ENCODE results near the gene NDRG4. TPM values are rescaled to one million over a fixed set of nuclear protein-coding genes. Genes with fewer than 3 reads are reported as not detected.

Gene NDRG4
- total and polyA plus RNA-seq, 2 experiments from 2014 or later: 8.6 to 8.7 TPM

GRCh38 chr16:58509256-58510096 is 9.5 kb downstream of the NDRG4 start:
- H3K4me3 ChIP-seq: no peak overlapping the region
- H3K27ac ChIP-seq: no peak overlapping the region
- H4K20me1 ChIP-seq (ENCODE audit: insufficient read depth, poor library complexity, severe bottlenecking): no peaks in the 10 kb centered on the region
- H3K4me1 ChIP-seq (ENCODE audit: insufficient read depth): peaks cover 8% of the 10 kb centered on the region
- DNase-seq (ENCODE audit: low spot score): no peak
- no peaks in the 10 kb centered on the region for H3K27me3 ChIP-seq
- TF ChIP-seq CTCF (IDR thresholded peaks at IDR 0.05; ENCODE audit: poor library complexity) (no peak), EZH2phosphoT487 (IDR thresholded peaks at IDR 0.05; ENCODE audit: low read depth, severe bottlenecking, unreplicated experiment) (no peak), EZH2 (IDR thresholded peaks at IDR 0.05; ENCODE audit: borderline replicate concordance) (no peak)
- no peaks in the 10 kb centered on the region for H3K9me3 ChIP-seq (ENCODE audit: low read depth)
- no peaks in the 10 kb centered on the region for H3K79me2 ChIP-seq
- no peaks in the 10 kb centered on the region for H3K9me2 ChIP-seq (replicated peaks; ENCODE audit: insufficient read depth)
- no peak overlapping the region for H2AFZ ChIP-seq
- H3K36me3 ChIP-seq (replicated peaks; ENCODE audit: insufficient read depth, low read depth): no peaks in the 10 kb centered on the region
- no peak overlapping the region for H3K4me2 ChIP-seq
- 94% methylated on average over 9 of the region's 9 CpGs for WGBS (ENCODE audit: low lambda C conversion rate, missing lambda C conversion rate)

- no peaks in the 10 kb centered on the region for H3K9me2 ChIP-seq (replicated peaks; ENCODE audit: insufficient read depth)
- H3K4me3 ChIP-seq: no peak overlapping the region
- H3K27ac ChIP-seq: no peak overlapping the region
- H3K9me3 ChIP-seq (ENCODE audit: low read depth): no peaks in the 10 kb centered on the region
- DNase-seq (ENCODE audit: low spot score): no peak
- no peaks in the 10 kb centered on the region for H4K20me1 ChIP-seq (ENCODE audit: insufficient read depth, poor library complexity, severe bottlenecking)
- H3K4me1 ChIP-seq (ENCODE audit: insufficient read depth): peaks cover 13% of the 10 kb centered on the region
- no peak overlapping the region for H2AFZ ChIP-seq
- no peak overlapping the region for H3K4me2 ChIP-seq
- TF ChIP-seq CTCF (IDR thresholded peaks at IDR 0.05; ENCODE audit: poor library complexity) (no peak), EZH2phosphoT487 (IDR thresholded peaks at IDR 0.05; ENCODE audit: low read depth, severe bottlenecking, unreplicated experiment) (no peak), EZH2 (IDR thresholded peaks at IDR 0.05; ENCODE audit: borderline replicate concordance) (no peak)
- WGBS (ENCODE audit: low lambda C conversion rate, missing lambda C conversion rate): 94% methylated on average over 15 of the region's 18 CpGs
- no peaks in the 10 kb centered on the region for H3K36me3 ChIP-seq (replicated peaks; ENCODE audit: insufficient read depth, low read depth)
- no peaks in the 10 kb centered on the region for H3K27me3 ChIP-seq
- H3K79me2 ChIP-seq: peaks cover 2% of the 10 kb centered on the region
Measured at GRCh38 chr16:58510097-58510775, 10.3 kb downstream of the NDRG4 start.

GRCh38 chr16:58510776-58511628 is 11.1 kb downstream of the NDRG4 start:
- H3K4me1 ChIP-seq (ENCODE audit: insufficient read depth): peaks cover 13% of the 10 kb centered on the region
- no peaks in the 10 kb centered on the region for H4K20me1 ChIP-seq (ENCODE audit: insufficient read depth, poor library complexity, severe bottlenecking)
- no peaks in the 10 kb centered on the region for H3K9me3 ChIP-seq (ENCODE audit: low read depth)
- no peaks in the 10 kb centered on the region for H3K27me3 ChIP-seq
- H3K4me2 ChIP-seq: no peak overlapping the region
- no peak overlapping the region for H3K4me3 ChIP-seq
- DNase-seq (ENCODE audit: low spot score): no peak
- WGBS (ENCODE audit: low lambda C conversion rate, missing lambda C conversion rate): 95% methylated on average over 30 of the region's 30 CpGs
- no peak overlapping the region for H2AFZ ChIP-seq
- TF ChIP-seq EZH2phosphoT487 (IDR thresholded peaks at IDR 0.05; ENCODE audit: low read depth, severe bottlenecking, unreplicated experiment) (no peak), CTCF (IDR thresholded peaks at IDR 0.05; ENCODE audit: poor library complexity) (no peak), EZH2 (IDR thresholded peaks at IDR 0.05; ENCODE audit: borderline replicate concordance) (no peak)
- H3K9me2 ChIP-seq (replicated peaks; ENCODE audit: insufficient read depth): no peaks in the 10 kb centered on the region
- H3K79me2 ChIP-seq: peaks cover 2% of the 10 kb centered on the region
- H3K27ac ChIP-seq: no peak overlapping the region
- no peaks in the 10 kb centered on the region for H3K36me3 ChIP-seq (replicated peaks; ENCODE audit: insufficient read depth, low read depth)

Data from hepatocyte (in vitro differentiated cells).